GM12874 (cell line): ENCODE data around the gene NUP210L.

Source experiments
- CTCF ChIP-seq: IDR thresholded peaks from 2 replicates; pipeline ENCODE4 v1.5.1; 2011; ENCODE audit warnings: low read depth, mild to moderate bottlenecking, control low read depth, low read length, moderate library complexity; ENCODE audit not compliant: insufficient read depth

The NUP210L gene

GRCh38 chr1:153945131-153945794 lies 209.6 kb downstream of the NUP210L start:
- no peak for TF ChIP-seq CTCF

GRCh38 chr1:153944827-153945117 lies 210.1 kb downstream of the NUP210L start:
- TF ChIP-seq CTCF = no peak

- no peak for TF ChIP-seq CTCF
Measured at GRCh38 chr1:153944005-153944826, 210.7 kb downstream of the NUP210L start.

GRCh38 chr1:153942766-153943549 lies 211.9 kb downstream of the NUP210L start:
- no peak for TF ChIP-seq CTCF
